ENCODE measurements around the gene AWAT1. TPM values are rescaled to one million over a fixed set of nuclear protein-coding genes. Genes with fewer than 3 reads are reported as not detected.
"Not testable (repeated sequence)": the region's sequence is repeated elsewhere in the genome, so short reads cannot be mapped to it uniquely, and the experiment has no call there.

The AWAT1 gene
- total RNA-seq = not detected

- DNase-seq (no peak), ATAC-seq (no peak)
- no peak for TF ChIP-seq CTCF (IDR thresholded peaks at IDR 0.05)
- no peaks in the 10 kb centered on the region for H3K27me3 Mint-ChIP-seq
- H3K36me3 Mint-ChIP-seq (ENCODE audit: low read depth) = no peaks in the 10 kb centered on the region
- CTCF ChIA-PET = interaction anchor here (0.5 kb wide), 1 partner anchor 137 kb away, joined by 3 read pairs; no protein-coding TSS in a partner anchor
- intact Hi-C loops (cut with micrococcal nuclease) = no loop called here
- POLR2A ChIA-PET = no interaction called here
- H3K9me3 Mint-ChIP-seq = no peaks in the 10 kb centered on the region
- no peak within 1 kb of the TSS for H3K27ac Mint-ChIP-seq
- no peak within 1 kb of the TSS for H3K4me3 Mint-ChIP-seq
- peaks cover 19% of the 10 kb centered on the region for H3K4me1 Mint-ChIP-seq (ENCODE audit: low read depth)
These were observed at the start of gene AWAT1 for GRCh38 chrX:70234355-70234754. TSS of gene AWAT1 (plus strand) at chrX:70234655. CDS start at chrX:70234696, 41 bp downstream.

DNA sequence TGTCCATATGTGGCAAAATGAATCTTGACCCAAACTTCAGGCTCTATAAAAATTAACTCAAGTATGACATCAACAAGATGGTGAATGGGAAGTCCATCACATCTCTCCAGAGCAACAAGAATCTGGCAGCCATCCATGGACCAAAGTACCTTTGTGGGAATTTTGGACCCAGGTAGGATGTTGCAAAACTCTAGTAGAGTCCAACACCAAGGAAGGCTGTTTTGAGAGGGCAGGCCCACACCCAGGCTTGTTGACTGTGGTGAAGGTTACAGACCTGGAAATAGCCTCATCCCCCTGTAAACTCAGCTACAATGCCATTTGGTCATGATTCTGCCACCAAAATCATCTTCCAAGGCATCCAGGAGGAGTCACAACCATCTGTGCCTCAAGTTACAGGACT, 44.2 kb upstream of the AWAT1 start:
- no peak overlapping the region for H3K27ac Mint-ChIP-seq
- TF ChIP-seq CTCF (IDR thresholded peaks at IDR 0.05) = no peak
- peaks cover 4% of the 10 kb centered on the region for H3K27me3 Mint-ChIP-seq
- POLR2A ChIA-PET = no interaction called here
- no peaks in the 10 kb centered on the region for H3K4me1 Mint-ChIP-seq (ENCODE audit: low read depth)
- DNase-seq = no peak
- ATAC-seq = no peak
- intact Hi-C loops (cut with micrococcal nuclease) = no loop called here
- CTCF ChIA-PET = no interaction called here
- H3K36me3 Mint-ChIP-seq (ENCODE audit: low read depth) = no peaks in the 10 kb centered on the region
- no peak overlapping the region for H3K4me3 Mint-ChIP-seq
- H3K9me3 Mint-ChIP-seq = no peaks in the 10 kb centered on the region

DNA sequence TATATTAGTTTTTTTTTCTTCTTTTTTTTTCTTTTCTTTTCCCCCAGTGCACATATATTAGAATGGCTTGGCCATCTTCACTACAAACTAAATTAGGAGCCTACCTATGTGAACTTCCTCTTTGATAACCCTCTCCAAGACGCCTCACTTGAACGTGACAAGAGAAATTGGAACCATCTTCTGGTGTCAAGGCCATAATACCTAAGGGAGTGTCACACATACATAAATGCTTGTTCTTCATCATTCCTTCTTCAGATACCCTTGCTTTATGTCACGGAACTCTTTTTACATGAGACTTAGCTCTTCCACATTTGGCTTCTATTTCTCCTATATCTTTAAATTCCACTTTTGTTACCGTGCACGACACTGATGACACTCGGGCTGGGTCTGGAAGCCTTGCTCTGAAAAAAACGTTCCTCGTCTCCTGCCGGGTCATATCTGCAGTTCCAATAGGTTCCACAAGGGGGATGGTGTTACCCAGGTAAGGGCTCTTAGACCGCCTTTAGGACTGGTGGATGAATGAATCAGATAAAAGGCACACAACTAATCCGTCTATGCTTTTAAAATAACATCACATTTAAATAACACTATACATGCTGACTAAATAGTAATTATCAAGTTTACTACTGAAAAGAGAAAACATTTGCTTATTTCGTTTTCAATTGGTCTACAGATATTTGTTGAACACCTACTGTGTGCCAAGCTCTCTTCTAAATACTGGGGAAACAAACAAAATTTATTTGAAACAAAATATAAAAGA, 37.3 kb upstream of the AWAT1 start:
- intact Hi-C loops (cut with micrococcal nuclease) = loop anchor here (5.0 kb wide), 1 partner anchor 65 kb away; the partner anchor contains the start of gene P2RY4
- no peaks in the 10 kb centered on the region for H3K9me3 Mint-ChIP-seq
- no peak overlapping the region for H3K4me3 Mint-ChIP-seq
- DNase-seq = peak; percentile 78
- CTCF ChIA-PET = interaction anchor here (1.2 to 1.6 kb wide), 3 partner anchors 22 to 467 kb away, joined by 3 to 4 read pairs (median 3); no protein-coding TSS in a partner anchor
- H3K27ac Mint-ChIP-seq = no peak overlapping the region
- H3K4me1 Mint-ChIP-seq (ENCODE audit: low read depth) = peaks cover 2% of the 10 kb centered on the region
- H3K36me3 Mint-ChIP-seq (ENCODE audit: low read depth) = no peaks in the 10 kb centered on the region
- peak; percentile 90 for ATAC-seq
- peak; percentile 56 for TF ChIP-seq CTCF (IDR thresholded peaks at IDR 0.05)
- POLR2A ChIA-PET = no interaction called here
- H3K27me3 Mint-ChIP-seq = peaks cover 4% of the 10 kb centered on the region

DNA sequence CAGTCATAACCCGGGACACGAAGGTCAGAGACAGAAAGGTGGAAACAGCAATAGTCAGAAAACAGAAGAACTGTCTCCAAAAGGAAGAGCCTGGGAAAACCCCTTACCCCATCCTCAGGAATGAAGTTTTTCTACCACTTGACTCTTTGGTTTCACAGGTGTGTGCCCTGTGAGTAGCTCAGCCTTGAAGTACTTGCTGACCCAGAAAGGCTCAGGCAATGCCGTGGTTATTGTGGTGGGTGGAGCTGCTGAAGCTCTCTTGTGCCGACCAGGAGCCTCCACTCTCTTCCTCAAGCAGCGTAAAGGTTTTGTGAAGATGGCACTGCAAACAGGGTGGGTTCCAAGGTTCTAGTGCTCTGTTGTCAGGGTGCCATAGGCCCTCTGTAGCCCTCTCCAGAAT, 32.7 kb upstream of the AWAT1 start:
- Mint-ChIP-seq H3K9me3 (no peaks in the 10 kb centered on the region), H3K4me1 (ENCODE audit: low read depth) (peaks cover 2% of the 10 kb centered on the region), H3K36me3 (ENCODE audit: low read depth) (no peaks in the 10 kb centered on the region), H3K27me3 (peaks cover 3% of the 10 kb centered on the region), H3K27ac (no peak overlapping the region), H3K4me3 (no peak overlapping the region)
- CTCF ChIA-PET = no interaction called here
- DNase-seq (no peak), ATAC-seq (no peak)
- intact Hi-C loops (cut with micrococcal nuclease) = no loop called here
- no peak for TF ChIP-seq CTCF (IDR thresholded peaks at IDR 0.05)
- POLR2A ChIA-PET = no interaction called here

- Mint-ChIP-seq H3K36me3 (ENCODE audit: low read depth) (no peaks in the 10 kb centered on the region), H3K27me3 (peaks cover 2% of the 10 kb centered on the region), H3K27ac (no peak overlapping the region), H3K9me3 (no peaks in the 10 kb centered on the region), H3K4me3 (no peak overlapping the region), H3K4me1 (ENCODE audit: low read depth) (no peaks in the 10 kb centered on the region)
- ATAC-seq = no peak
- intact Hi-C loops (cut with micrococcal nuclease) = no loop called here
- no peak for TF ChIP-seq CTCF (IDR thresholded peaks at IDR 0.05)
- DNase-seq = no peak
- CTCF ChIA-PET = no interaction called here
- POLR2A ChIA-PET = no interaction called here
These were observed 26.0 kb upstream of the AWAT1 start for GRCh38 chrX:70208479-70208878.

DNA sequence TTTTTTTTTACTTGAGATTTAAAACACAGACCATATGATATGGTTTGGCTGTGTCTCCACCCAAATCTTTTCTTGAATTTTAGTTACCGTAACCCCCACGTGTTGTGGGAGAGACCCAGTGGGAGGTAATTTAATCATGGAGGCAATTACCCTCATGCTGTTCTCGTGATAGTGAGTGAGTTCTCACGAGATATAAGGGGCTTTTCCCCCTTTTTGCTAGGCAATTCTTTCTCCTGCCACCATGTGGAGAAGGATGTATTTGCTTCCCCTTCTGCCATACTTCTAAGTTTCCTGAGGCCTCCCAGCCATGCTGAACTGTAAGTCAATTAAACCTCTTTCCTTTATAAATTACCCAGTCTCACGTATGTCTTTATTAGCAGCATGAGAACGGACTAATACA, 24.9 kb upstream of the AWAT1 start:
- intact Hi-C loops (cut with micrococcal nuclease); CTCF ChIA-PET; DNase-seq; H3K4me3 Mint-ChIP-seq; ATAC-seq; H3K36me3 Mint-ChIP-seq (ENCODE audit: low read depth); H3K27ac Mint-ChIP-seq; H3K4me1 Mint-ChIP-seq (ENCODE audit: low read depth); POLR2A ChIA-PET; H3K27me3 Mint-ChIP-seq; H3K9me3 Mint-ChIP-seq: not testable (repeated sequence)

Measured in activated CD8-positive, alpha-beta T cell treated with anti-CD3 and anti-CD28 coated beads for 36 hours (primary cell).